GM21515 (cell line): ENCODE data around the gene SPNS3.

Experiments
- ATAC-seq: cut with Tn5 transposase; IDR thresholded peaks from one replicate; pipeline ENCODE4 v1.9.1; 2021; ENCODE audit not compliant: unreplicated experiment

SPNS3 gene

GRCh38 chr17:4465786-4466185 is 32.0 kb downstream of the SPNS3 start:
- no peak for ATAC-seq

DNA sequence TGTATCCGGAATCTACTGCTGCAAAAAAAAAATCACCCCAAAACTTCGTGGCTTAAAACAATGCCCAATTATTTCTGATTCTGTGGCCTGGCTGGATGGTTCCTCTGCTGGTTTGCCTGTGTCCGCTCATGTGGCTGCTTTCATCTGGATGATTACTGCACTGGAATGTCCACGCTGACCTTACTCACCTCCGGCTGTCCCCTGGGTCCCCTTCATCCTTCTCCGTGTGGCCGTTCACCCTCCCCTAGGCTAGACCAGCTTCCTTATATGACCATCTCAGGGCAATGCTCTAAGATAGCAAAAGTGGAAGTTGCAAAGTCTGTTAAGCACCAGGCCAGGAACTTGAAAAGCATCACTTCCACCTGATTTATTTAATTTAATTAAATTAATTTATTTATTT is 33.5 kb downstream of the SPNS3 start:
- no peak for ATAC-seq

DNA sequence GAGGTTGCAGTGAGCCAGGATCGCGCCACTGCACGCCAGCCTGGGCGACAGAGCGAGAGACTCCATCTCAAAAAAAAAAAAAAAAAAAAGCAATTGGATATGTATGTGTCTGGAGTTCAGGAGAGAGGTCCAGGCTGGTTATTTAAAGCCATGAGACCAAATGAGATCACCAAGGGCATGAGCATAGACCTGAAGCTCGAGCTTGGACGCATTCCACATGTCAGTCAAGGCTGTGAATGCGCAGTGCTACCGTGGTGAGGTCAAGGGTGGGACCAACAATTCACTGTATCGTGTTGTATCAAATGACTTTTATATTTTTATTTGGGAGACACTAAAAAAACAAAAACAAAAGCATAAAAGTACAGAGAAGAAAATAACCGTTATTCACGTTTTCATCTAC is 35.8 kb downstream of the SPNS3 start:
- no peak for ATAC-seq

GRCh38 chr17:4472286-4472685 is 38.5 kb downstream of the SPNS3 start:
- ATAC-seq, result no peak

- ATAC-seq, result no peak
These were observed 40.4 kb downstream of the SPNS3 start for GRCh38 chr17:4474093-4474492.

GRCh38 chr17:4475001-4475400 is 41.3 kb downstream of the SPNS3 start:
- ATAC-seq, result no peak

DNA sequence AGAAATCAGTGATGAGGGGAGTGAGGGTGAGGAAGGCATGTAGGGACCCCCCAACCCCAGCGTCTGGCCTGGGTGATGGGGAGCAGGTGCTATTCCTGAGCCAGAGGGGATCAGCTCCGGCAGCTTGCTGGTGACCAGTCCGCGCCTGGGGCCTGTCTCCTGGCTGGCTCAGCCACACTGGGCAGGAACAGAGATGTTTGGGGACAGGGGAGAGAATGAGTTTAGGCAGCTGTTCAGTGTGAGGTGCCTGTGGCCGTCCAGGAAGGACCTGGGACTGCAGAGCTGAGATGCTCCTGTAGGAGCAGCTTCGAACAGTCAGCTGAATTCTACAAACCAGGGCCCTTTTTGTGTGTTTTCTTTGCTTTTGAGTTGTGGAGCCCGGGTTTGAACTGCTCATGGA is 41.7 kb downstream of the SPNS3 start:
- ATAC-seq, result no peak

GRCh38 chr17:4476017-4476416 is 42.3 kb downstream of the SPNS3 start:
- ATAC-seq, result no peak

- ATAC-seq, result no peak
These were observed 42.9 kb downstream of the SPNS3 start for GRCh38 chr17:4476511-4477070.

GRCh38 chr17:4477255-4477791 is 43.6 kb downstream of the SPNS3 start:
- no peak for ATAC-seq

GRCh38 chr17:4478318-4478830 is 44.6 kb downstream of the SPNS3 start:
- no peak for ATAC-seq

DNA sequence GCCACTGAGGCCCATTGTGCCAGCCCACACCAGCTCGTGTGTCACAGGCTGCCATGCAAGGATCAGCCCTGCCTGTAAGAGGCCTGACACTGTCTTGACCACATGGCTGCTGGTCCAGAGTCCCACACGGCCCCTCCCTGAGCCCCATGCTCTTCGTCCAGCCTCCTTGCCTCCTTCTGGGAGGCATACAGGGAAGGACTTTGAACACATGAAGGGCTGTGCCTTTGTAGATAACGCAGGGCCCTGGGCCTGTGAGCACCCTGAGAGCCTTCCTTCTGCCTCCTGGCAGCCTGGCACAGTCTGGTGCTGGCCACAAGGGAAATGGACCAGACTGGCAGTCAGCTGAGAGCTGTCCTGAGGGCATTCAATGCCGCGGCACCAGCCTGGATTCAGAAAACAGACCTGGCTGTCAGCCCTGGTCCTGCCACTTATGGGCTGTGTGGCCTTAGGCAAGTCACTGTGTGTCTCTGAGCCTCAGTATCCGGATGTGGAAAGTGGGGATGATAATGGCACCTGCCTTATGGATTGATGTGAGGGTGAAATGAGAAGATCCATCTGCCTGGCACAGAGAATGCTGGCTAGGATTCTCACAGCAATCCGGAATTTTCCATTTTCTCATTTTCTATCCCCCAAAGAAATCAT is 45.7 kb downstream of the SPNS3 start:
- no peak for ATAC-seq

- no peak for ATAC-seq
These were observed 46.4 kb downstream of the SPNS3 start for GRCh38 chr17:4479982-4480751.

GRCh38 chr17:4480929-4481898 is 47.5 kb downstream of the SPNS3 start:
- no peak for ATAC-seq

GRCh38 chr17:4482338-4483011 is 48.7 kb downstream of the SPNS3 start:
- no peak for ATAC-seq

DNA sequence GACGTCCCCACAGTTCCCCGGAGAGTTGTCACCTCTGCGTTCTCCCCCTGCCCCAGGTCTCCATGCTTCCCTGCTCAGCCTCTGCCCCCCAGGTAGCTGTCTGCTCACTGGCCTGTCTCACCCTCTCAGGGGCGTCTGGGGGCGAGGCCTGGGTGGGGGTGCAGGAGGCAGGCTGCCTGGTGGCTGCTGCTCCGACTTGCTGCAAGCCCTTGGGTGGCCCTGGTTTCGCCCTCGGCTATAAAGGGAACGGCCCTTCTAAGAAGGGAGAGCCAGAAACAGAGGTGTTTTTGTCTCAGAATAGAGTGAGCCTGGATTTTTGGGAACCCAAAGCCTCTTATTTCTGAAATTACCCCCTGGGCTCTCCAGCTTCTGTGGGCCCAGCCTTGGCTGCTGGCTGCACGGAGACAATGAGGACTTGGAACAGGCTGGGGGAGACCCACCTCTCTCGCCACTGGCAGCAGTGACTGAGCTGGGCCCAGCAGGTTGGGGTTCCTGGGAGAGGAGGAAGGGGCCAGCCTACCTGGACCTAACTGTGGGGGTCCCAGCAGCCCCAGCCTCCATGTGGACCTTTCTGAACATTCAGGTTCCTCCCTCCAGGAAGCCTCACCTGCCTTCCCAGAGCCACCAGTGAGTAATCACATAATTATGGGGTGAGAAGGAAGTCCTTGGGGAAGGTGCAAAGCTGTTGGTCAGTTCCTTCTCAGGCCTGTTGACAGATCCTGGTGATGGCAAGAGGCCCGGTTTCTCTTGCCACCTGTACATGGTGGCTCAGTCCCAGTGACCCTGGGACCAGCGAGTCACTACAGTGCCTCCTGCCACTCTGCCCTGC is 49.5 kb downstream of the SPNS3 start:
- ATAC-seq, result no peak

- ATAC-seq, result no peak
These were observed 52.2 kb downstream of the SPNS3 start for GRCh38 chr17:4485676-4486646.

DNA sequence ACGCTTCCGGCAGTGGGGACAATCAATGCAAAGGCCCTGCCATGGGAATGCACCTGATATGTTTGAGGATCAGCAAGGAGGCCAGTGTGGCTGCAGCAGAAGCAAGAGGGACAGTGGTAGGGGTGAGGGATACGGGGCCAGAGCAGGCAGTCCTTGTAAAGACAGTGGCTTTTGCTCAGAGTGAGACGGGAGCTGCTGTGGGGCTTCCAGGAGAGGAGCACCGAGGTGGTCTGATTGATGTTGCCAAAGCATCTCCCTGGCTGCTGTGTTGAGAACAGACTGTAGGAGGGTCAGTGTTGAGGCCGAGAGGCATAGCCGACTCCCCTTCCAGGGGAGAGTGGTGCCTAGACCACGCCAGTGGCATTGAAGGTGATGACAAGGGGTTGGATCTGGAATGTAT is 53.6 kb downstream of the SPNS3 start:
- no peak for ATAC-seq
